ENCODE results near the gene TMEM59.
"Not testable (repeated sequence)": the region's sequence is repeated elsewhere in the genome, so short reads cannot be mapped to it uniquely, and the experiment has no call there.

The TMEM59 gene

GRCh38 chr1:54081306-54082270, 28.6 kb upstream of the TMEM59 start:
- no peak for TF ChIP-seq POLR2A (IDR thresholded peaks at IDR 0.05; ENCODE audit: low read depth, low read length)
- peak; percentile 61 for DNase-seq (ENCODE audit: insufficient read length, low spot score)
- FAIRE-seq = peak; percentile 75

GRCh38 chr1:54080598-54081049, 27.6 kb upstream of the TMEM59 start:
- no peak for TF ChIP-seq POLR2A (IDR thresholded peaks at IDR 0.05; ENCODE audit: low read depth, low read length)
- FAIRE-seq = no peak

GRCh38 chr1:54077359-54077758, 24.4 kb upstream of the TMEM59 start:
- no peak for FAIRE-seq
- DNase-seq (ENCODE audit: insufficient read length, low spot score) = no peak
- no peak for TF ChIP-seq POLR2A (IDR thresholded peaks at IDR 0.05; ENCODE audit: low read depth, low read length)

More at GRCh38 chr1:54080598-54081049, 27.6 kb upstream of the TMEM59 start:
- no peak for DNase-seq (ENCODE audit: insufficient read length, low spot score)

DNA sequence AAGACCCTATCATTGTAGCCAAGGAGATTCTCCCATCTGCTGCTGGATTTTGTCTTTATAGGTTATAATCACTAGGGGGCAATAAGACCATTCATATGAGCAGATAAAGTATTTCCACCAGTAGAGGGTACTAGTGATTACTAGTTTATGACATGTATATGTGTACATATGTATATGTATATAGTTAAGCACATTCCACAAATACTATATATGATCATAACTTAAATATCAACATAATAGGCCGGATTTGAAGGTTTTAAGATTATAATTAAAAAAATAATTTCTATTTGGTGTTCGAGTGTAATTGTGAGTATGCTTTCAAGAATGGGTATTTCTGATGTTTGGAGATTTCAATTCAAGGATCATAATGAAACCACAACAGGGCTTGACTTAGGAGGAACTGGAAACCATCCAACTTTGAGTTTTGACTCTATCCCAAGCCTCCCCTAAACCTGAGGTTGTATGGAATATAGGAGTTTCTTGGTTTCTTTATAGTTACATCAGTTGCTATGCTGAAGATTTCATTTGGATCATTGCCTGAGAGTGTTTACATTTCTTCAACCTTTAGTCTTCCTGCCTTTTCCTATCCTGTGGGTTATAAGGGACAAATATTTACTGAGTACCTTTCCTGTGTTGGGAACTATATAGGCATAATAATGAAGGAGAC, 17.3 kb upstream of the TMEM59 start:
- DNase-seq (ENCODE audit: insufficient read length, low spot score) = peak; percentile 35

GRCh38 chr1:54069791-54070170, 16.8 kb upstream of the TMEM59 start:
- DNase-seq (ENCODE audit: insufficient read length, low spot score) = peak; percentile 72
- FAIRE-seq = peak; percentile 95
- no peak for TF ChIP-seq POLR2A (IDR thresholded peaks at IDR 0.05; ENCODE audit: low read depth, low read length)

More for the DNA sequence above, 17.3 kb upstream of the TMEM59 start:
- TF ChIP-seq POLR2A (IDR thresholded peaks at IDR 0.05; ENCODE audit: low read depth, low read length) = no peak
- FAIRE-seq = peak; percentile 84

DNA sequence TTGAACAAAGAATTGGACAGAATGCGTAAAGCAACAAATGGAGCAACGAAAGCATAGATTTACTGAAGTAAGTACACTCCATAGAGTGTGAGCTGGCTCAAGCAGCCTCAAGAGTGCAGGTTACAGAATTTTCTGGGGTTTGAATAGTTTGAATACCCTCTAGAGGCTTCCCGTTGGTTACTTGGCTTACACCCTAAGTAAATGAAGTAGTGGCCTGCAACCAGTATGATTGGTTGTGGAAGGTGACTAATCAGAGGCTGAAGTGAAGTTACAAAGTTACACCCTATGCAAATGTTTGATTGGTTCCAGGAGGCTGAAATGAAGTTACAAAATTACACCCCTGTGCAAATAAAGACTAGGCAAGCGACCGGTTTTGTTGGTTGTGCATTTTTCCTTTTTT, 11.3 kb upstream of the TMEM59 start:
- DNase-seq (ENCODE audit: insufficient read length, low spot score) (no peak), FAIRE-seq (no peak)
- TF ChIP-seq POLR2A (IDR thresholded peaks at IDR 0.05; ENCODE audit: low read depth, low read length) = no peak

- FAIRE-seq (no peak), DNase-seq (ENCODE audit: insufficient read length, low spot score) (no peak)
- no peak for TF ChIP-seq POLR2A (IDR thresholded peaks at IDR 0.05; ENCODE audit: low read depth, low read length)
These were observed 1.4 kb upstream of the TMEM59 start for GRCh38 chr1:54054438-54054749.

DNA sequence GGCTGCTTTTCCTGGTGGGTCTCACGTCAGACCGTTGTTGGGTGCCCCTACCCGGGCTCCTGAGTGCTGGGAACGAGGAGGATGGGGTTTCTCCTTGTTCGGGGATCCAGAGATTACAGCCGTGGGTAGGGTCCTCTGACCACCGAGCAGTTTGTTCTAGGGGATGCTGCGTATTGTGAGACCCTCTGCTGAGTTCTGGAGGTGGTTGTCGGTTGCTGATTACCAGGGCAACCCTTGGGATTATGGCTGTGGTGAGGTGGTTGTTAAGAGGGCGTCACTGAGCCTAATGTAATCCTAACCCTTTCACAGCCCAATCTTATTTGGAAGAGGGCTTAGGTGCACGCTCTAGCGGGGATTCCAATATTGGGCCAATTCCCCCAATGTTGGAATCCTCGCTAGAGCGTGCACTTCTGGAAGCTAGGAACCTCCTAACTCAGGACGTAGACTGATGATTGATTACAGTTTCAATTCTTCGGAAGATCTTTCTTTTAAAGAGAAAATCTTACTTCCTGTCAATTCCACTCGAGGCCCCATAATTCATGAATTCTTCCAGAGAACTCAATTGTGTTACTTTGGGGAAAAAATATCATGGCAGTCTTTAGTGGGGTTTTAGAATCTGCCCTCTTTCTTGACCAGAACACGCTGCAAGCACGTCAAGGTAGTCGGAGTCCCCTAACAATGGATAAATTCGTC, 887 bp upstream of the TMEM59 start:
- TF ChIP-seq POLR2A (IDR thresholded peaks at IDR 0.05; ENCODE audit: low read depth, low read length) = no peak
- no peak for FAIRE-seq
- no peak for DNase-seq (ENCODE audit: insufficient read length, low spot score)

- DNase-seq (ENCODE audit: insufficient read length, low spot score) = peak; percentile 45
- FAIRE-seq = no peak
These were observed 522 bp downstream of the TMEM59 start for GRCh38 chr1:54052431-54052933.

GRCh38 chr1:54051933-54052430, 1.0 kb downstream of the TMEM59 start:
- FAIRE-seq (no peak), DNase-seq (ENCODE audit: insufficient read length, low spot score) (no peak)
- no peak for TF ChIP-seq POLR2A (IDR thresholded peaks at IDR 0.05; ENCODE audit: low read depth, low read length)

More at GRCh38 chr1:54052431-54052933, 522 bp downstream of the TMEM59 start:
- TF ChIP-seq POLR2A (IDR thresholded peaks at IDR 0.05; ENCODE audit: low read depth, low read length) = no peak; the same call in 1 of the 2 replicates

DNA sequence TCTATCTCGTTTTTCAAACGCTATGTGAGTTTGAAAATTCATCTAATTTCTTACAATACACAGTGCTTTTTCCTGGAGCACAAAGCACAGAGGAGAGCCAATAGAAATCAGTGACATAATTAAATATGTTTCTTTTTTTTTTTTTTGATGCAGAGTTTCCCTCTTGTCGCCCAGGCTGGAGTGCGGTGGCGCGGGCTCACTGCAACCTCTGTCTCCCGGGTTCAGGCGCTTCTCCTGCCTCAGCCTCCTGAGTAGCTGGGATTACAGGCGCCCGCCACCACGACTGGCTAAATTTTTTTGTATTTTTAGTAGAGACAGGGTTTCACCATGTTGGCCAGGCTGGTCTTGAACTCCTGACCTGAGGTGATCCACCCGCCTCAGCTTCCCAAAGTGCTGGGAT, 2.6 kb downstream of the TMEM59 start:
- FAIRE-seq; DNase-seq (ENCODE audit: insufficient read length, low spot score): not testable (repeated sequence)

- DNase-seq (ENCODE audit: insufficient read length, low spot score) = no peak
- TF ChIP-seq POLR2A (IDR thresholded peaks at IDR 0.05; ENCODE audit: low read depth, low read length) = no peak
- no peak for FAIRE-seq
These were observed 5.4 kb downstream of the TMEM59 start for GRCh38 chr1:54047384-54048305.
